IMR-90 (cell line): ENCODE measurements around the gene ARHGAP15. TPM values are rescaled to one million over a fixed set of nuclear protein-coding genes. Genes with fewer than 3 reads are reported as not detected.

Source experiments
- ATAC-seq: fragments of 200-7000 bp; cut with Tn5 transposase; 2 replicates; pipeline ENCODE4 v1.9.1; 2020; ENCODE audit warnings: low read depth, mild to moderate bottlenecking, moderate library complexity
- BruUV-seq: library from RNA; stranded (reverse); fragments of 400-500 nt; replicated peaks from 2 replicates; lab custom pipeline; 2021; lab: Mats Ljungman, UMichigan
- CTCF ChIA-PET: fragments of 300-600 bp; formaldehyde crosslinking; extraction: SDS; loops from one replicate; lab custom pipeline; 2021; ENCODE audit warnings: antibody characterized with exemption; lab: Yijun Ruan, JAX
- POLR2A ChIA-PET: fragments of 300-600 bp; sonication (Branson Sonifier 250); formaldehyde crosslinking; loops from one replicate; lab custom pipeline; 2022; ENCODE audit warnings: antibody characterized with exemption; ENCODE audit not compliant: unreplicated experiment; lab: Charles Lee
- DNase-seq: peaks from one replicate; pipeline ENCODE4 v3.0.0; 2013
- H2AFZ ChIP-seq: replicated peaks from 2 replicates; pipeline ENCODE3; 2013; ENCODE audit warnings: low read length, mild to moderate bottlenecking; ENCODE audit not compliant: poor library complexity
- H2AK5ac ChIP-seq: 2 replicates; pipeline ENCODE4 v1.6.1; 2013; ENCODE audit warnings: low read depth, low read length, inconsistent platforms
- H2AK9ac ChIP-seq: replicated peaks from 2 replicates; pipeline ENCODE3; 2013; ENCODE audit warnings: mild to moderate bottlenecking, low read depth, low read length, moderate library complexity; ENCODE audit not compliant: poor library complexity
- H2BK120ac ChIP-seq: 2 replicates; pipeline ENCODE4 v1.6.1; 2013; ENCODE audit warnings: low read depth, low read length, inconsistent platforms
- H2BK15ac ChIP-seq: 3 replicates; pipeline ENCODE4 v1.6.1; 2013; ENCODE audit warnings: low read depth, low read length, inconsistent platforms
- H2BK20ac ChIP-seq: 2 replicates; pipeline ENCODE4 v1.6.1; 2013; ENCODE audit warnings: low read depth, mild to moderate bottlenecking, inconsistent platforms, low read length, moderate library complexity
- H2BK5ac ChIP-seq: 2 replicates; pipeline ENCODE4 v1.6.1; 2013; ENCODE audit warnings: mild to moderate bottlenecking, low read depth, low read length, inconsistent platforms; ENCODE audit not compliant: poor library complexity, severe bottlenecking
- H3K14ac ChIP-seq: replicated peaks from 2 replicates; pipeline ENCODE4 v1.6.1; 2013; ENCODE audit warnings: low read depth, low read length, inconsistent platforms
- H3K18ac ChIP-seq: 2 replicates; pipeline ENCODE4 v1.6.1; 2013; ENCODE audit warnings: low read depth, low read length, control low read depth
- H3K23ac ChIP-seq: 2 replicates; pipeline ENCODE4 v1.6.1; 2013; ENCODE audit warnings: low read depth, low read length, inconsistent platforms
- H3K27ac ChIP-seq: 2 replicates; pipeline ENCODE4 v1.5.1; 2013; ENCODE audit warnings: mild to moderate bottlenecking, control low read depth, low read length; ENCODE audit not compliant: insufficient read depth
- H3K27me3 ChIP-seq: 2 replicates; pipeline ENCODE4 v1.6.1; 2013; ENCODE audit warnings: low read length; ENCODE audit not compliant: control insufficient read depth, insufficient read depth
- H3K36me3 ChIP-seq: 2 replicates; pipeline ENCODE4 v1.6.1; 2013; ENCODE audit warnings: low read length, mixed read lengths; ENCODE audit not compliant: control insufficient read depth, insufficient read depth
- H3K4ac ChIP-seq: 2 replicates; pipeline ENCODE4 v1.6.1; 2013; ENCODE audit warnings: low read depth, low read length, inconsistent platforms
- H3K4me1 ChIP-seq: 2 replicates; pipeline ENCODE4 v1.6.1; 2013; ENCODE audit warnings: low read length, mixed read lengths; ENCODE audit not compliant: control insufficient read depth, insufficient read depth
- H3K4me2 ChIP-seq: 2 replicates; pipeline ENCODE4 v1.6.1; 2013; ENCODE audit warnings: low read depth, mild to moderate bottlenecking, control low read depth, low read length, moderate library complexity
- H3K4me3 ChIP-seq: 2 replicates; pipeline ENCODE4 v1.5.1; 2013; ENCODE audit warnings: low read depth, mild to moderate bottlenecking, control low read depth, low read length, moderate library complexity; ENCODE audit not compliant: insufficient read depth
- H3K56ac ChIP-seq: 2 replicates; pipeline ENCODE4 v1.6.1; 2013; ENCODE audit warnings: low read length, inconsistent platforms; ENCODE audit not compliant: insufficient read depth; ENCODE audit errors: extremely low read depth
- H3K79me1 ChIP-seq, 2 experiments: 2 replicates each; pipeline ENCODE4 v1.6.1; 2013; ENCODE audit warnings: low read length in 2 of 2, inconsistent platforms in 1 of 2, low read depth in 1 of 2
- H3K9ac ChIP-seq: 2 replicates; pipeline ENCODE4 v1.6.1; 2013; ENCODE audit warnings: low read depth, low read length, control low read depth
- H3K9me1 ChIP-seq: 2 replicates; pipeline ENCODE4 v1.6.1; 2013; ENCODE audit warnings: low read length, inconsistent platforms; ENCODE audit not compliant: insufficient read depth
- H3K9me3 ChIP-seq: 2 replicates; pipeline ENCODE4 v1.6.1; 2013; ENCODE audit warnings: low read length; ENCODE audit not compliant: control insufficient read depth, insufficient read depth
- H4K20me1 ChIP-seq: 2 replicates; pipeline ENCODE4 v1.6.1; 2013; ENCODE audit warnings: low read length, inconsistent platforms; ENCODE audit not compliant: insufficient read depth
- H4K5ac ChIP-seq: 2 replicates; pipeline ENCODE4 v1.6.1; 2013; ENCODE audit warnings: mild to moderate bottlenecking, low read depth, low read length, control low read depth
- H4K8ac ChIP-seq, 2 experiments: 2 replicates each; pipeline ENCODE4 v1.6.1; 2013; ENCODE audit warnings: low read depth in 2 of 2, low read length in 2 of 2, control low read depth in 1 of 2, inconsistent platforms in 1 of 2
- H4K91ac ChIP-seq: 2 replicates; pipeline ENCODE4 v1.6.1; 2013; ENCODE audit warnings: low read depth, low read length, inconsistent platforms; ENCODE audit not compliant: insufficient read depth
- MAFK ChIP-seq: IDR thresholded peaks from 2 replicates; pipeline ENCODE4 v1.6.1; 2012; ENCODE audit warnings: low read depth, low read length, improper control_type of control experiment
- POLR2A ChIP-seq: IDR thresholded peaks from 2 replicates; pipeline ENCODE4 v1.6.1; 2012; ENCODE audit warnings: mild to moderate bottlenecking, low read depth, low read length
- RAD21 ChIP-seq: IDR thresholded peaks from 2 replicates; pipeline ENCODE4 v1.6.1; 2012; ENCODE audit warnings: low read length, improper control_type of control experiment
- WGBS, 2 experiments: methylation state at CpG; one replicate each; pipeline versions ENCODE4 v1.1.5 to v1.1.7; 2013; ENCODE audit warnings: missing lambda C conversion rate in 2 of 2; ENCODE audit not compliant: insufficient read length in 1 of 2; ENCODE audit errors: extremely low coverage in 2 of 2; 5-methylcytosine and 5-hydroxymethylcytosine counted together
- dilution Hi-C: fragments of 300-500 bp; cut with HindIII; formaldehyde crosslinking; loops from one replicate; pipeline ENCODE4 v1.14.3; 2018; ENCODE audit warnings: low sequenced_read_pairs; ENCODE audit not compliant: unreplicated experiment
- in situ Hi-C: fragments of 300-500 bp; cut with MboI; formaldehyde crosslinking; loops from 3 replicates; pipeline ENCODE4 v1.14.3; 2019; ENCODE audit warnings: low sequenced_read_pairs, inconsistent platforms, mixed read lengths
- intact Hi-C: fragments of 100-400 bp; cut with micrococcal nuclease; formaldehyde crosslinking; loops from 2 replicates; pipeline ENCODE4 v1.10.0; 2022
- microRNA-seq, 2 experiments: library from miRNA; stranded (forward) in 1 of 2; unstranded in 1 of 2; fragments of 10-50 nt in 1 of 2; fragments of <30 nt in 1 of 2; gene quantifications in 1 of 2; microRNA quantifications in 1 of 2; one replicate each; pipeline versions ENCODE3 to v1.1.0; 2013 to 2020; ENCODE audit not compliant: insufficient read depth in 1 of 2, insufficient read length in 1 of 2, unreplicated experiment in 1 of 2
- polyA plus RNA-seq, 3 experiments: library from polyadenylated mRNA; depleted of rRNA; stranded (reverse); fragments of >200 nt; gene quantifications; 2 replicates each; pipeline ENCODE4 v1.2.3, GENCODE V29; 2012; ENCODE audit warnings: low replicate concordance in 1 of 3
- small RNA-seq, 5 experiments: library from RNA; depleted of rRNA; stranded (forward); fragments of <200 nt; gene quantifications; one replicate each; pipeline ENCODE3, GENCODE V24; 2012
- total RNA-seq: library from RNA; depleted of rRNA; stranded (reverse); fragments of >200 nt; gene quantifications from 2 replicates; pipeline ENCODE4 v1.2.3, GENCODE V29; 2012

The ARHGAP15 gene
- total and polyA plus RNA-seq, 2 of the 4 experiments (the other 2 are of a cell fraction) = not detected

DNA sequence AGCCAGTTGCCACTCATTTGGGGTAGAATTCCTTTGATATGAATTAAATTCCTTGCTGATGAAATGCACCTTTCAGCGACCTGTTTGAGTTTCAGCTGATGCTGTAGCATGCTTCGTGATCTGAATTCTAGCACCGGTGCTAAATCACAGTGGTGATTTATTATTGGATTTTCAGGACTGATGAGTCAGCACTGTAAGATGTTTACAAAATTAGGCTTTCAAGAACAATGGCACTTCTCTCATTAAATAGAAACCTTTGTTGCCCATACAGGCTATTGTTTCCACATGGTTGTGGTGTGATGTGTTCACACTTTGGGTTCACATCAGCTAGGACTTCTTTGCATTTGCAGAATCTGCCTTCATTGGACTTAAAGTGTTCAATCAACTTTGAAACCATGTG, 687.7 kb downstream of the ARHGAP15 start:
- Histone ChIP-seq H3K9me3 (no peaks in the 10 kb centered on the region), H2BK5ac (no peak overlapping the region), H4K5ac (no peak overlapping the region), H3K14ac (no peak overlapping the region), H2BK15ac (no peak overlapping the region), H3K23ac (no peak overlapping the region), H3K27ac (no peak overlapping the region), H4K8ac (no peak overlapping the region), H3K56ac (no peak overlapping the region), H2BK20ac (no peak overlapping the region), H3K36me3 (no peaks in the 10 kb centered on the region), H3K4me2 (no peak overlapping the region), H2AK5ac (no peak overlapping the region), H2AK9ac (no peak overlapping the region), H3K9ac (no peak overlapping the region), H3K9me1 (no peaks in the 10 kb centered on the region), H3K27me3 (no peaks in the 10 kb centered on the region), H4K20me1 (no peaks in the 10 kb centered on the region), H2BK120ac (no peak overlapping the region), H2AFZ (no peak overlapping the region), H4K91ac (no peak overlapping the region), H3K18ac (no peak overlapping the region), H3K4ac (no peak overlapping the region), H3K4me3 (no peak overlapping the region), H3K79me1 (no peaks in the 10 kb centered on the region), H3K4me1 (no peaks in the 10 kb centered on the region)
- DNase-seq (no peak), ATAC-seq (no peak)
- TF ChIP-seq POLR2A (no peak), MAFK (peak; percentile 94), RAD21 (no peak)
- in situ Hi-C loops (no loop called here), intact Hi-C loops (no loop called here), dilution Hi-C loops (no loop called here)
- ChIA-PET POLR2A (no interaction called here), CTCF (no interaction called here)
- no CpG with 5 or more reads among the region's 3 CpGs for WGBS, 2 experiments
- BruUV-seq = no TSS peak

Small RNAs within 50 kb of the gene (microRNA-seq; reads per million reads assigned to microRNA genes)
- not detected for gene MTND4LP12 (ENCODE audit: insufficient read depth, insufficient read length)

Small RNAs within 50 kb of the gene (small RNA-seq; reads per million reads assigned to genes)
- gene MTND4LP12 = 0 reads per million in 5 experiments
